AG08396 (cell line): Measurements from ENCODE around the gene JAG1.
"Not testable (repeated sequence)": the region's sequence is repeated elsewhere in the genome, so short reads cannot be mapped to it uniquely, and the experiment has no call there.

ENCODE experiments used
- DNase-seq: peaks from one replicate; pipeline ENCODE4 v3.0.0; 2012; ENCODE audit warnings: low spot score, mixed read lengths

Gene JAG1

DNA sequence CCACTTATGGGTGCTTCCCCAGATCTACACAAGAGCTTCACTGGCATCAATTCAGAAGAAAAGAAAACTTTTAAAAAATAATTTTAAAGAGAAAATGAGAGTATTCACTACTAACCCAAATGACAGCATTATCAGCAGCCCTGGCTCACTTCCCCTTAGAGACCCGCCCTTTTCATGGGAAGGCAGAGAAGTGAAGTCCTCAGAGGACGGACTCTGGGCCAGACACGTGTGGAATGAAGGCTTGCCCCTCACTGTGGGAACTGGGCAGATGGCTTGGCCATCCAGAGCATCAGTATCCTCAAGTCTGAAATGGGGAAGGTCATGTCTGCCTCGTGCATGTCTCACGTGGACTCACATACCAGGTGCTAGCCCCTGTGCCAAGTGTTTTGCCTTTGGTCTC lies 63.5 kb downstream of the JAG1 start:
- no peak for DNase-seq

DNA sequence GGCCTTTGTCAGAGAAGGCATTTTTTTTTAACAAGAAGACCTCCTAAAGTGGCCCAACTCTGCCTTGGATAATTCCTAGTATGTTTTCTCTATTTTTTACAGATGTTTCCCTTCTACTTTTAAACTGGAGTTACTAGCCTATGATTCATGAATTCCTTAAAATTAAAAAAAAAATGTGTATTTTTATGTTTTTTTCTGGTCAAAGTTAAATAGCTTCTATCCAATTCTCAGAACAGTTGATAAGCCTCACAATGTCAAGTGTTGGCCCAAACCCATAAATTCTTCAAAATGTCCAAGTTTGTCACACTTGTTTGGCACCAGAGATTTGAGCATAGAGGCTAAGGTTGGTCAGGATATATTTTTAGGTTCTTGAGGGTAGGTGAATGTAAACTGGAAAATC lies 64.0 kb downstream of the JAG1 start:
- DNase-seq: no peak

DNA sequence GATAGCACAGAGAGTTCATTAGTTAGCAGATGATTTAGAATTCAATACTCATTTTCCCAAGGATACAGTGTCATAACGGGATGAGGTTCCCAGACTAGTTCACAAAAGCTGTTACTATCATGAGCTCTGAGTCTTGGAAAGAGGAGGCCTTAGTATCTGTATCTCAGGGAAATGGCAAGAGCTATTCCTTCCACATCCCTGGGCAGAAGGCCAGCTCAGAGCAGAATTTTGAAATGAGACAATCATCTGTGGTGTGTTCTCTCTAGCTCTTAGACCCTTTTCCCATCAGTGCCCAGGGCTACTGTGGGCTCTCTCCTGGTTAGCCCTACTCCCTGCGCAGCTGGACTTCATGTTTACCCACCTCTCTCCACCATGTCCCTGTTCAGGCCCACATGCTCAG lies 64.5 kb downstream of the JAG1 start:
- peak; percentile 29 for DNase-seq

DNA sequence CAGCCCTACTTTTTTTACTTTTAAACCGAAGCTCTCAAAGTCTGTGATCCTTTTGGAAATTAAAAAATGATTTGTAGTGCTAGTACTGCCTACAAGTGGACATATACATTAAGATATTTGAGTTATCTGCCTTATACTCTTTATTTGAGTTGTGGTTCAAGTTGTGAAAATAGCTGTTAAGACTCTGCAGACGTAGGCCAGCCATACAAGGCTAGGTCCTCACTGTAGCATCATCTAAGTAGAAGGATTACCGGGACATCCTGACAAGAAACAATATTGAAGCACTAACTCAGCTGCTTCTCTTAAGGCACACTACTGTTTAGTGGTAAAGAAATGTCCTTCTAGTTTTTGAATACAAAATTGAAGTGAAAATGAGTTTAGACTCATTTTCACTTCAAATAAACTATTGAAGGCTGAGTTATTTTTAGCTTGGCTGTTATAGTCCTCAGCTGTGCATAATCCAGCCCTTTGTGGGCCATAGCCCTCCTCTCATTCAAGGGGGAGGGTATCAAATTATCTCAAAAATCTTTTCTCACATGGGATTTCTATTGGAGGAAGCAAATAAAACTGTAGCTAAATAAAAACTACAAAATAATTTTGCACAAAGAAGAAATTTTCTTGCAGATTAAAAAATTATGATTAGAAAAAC lies 68.1 kb downstream of the JAG1 start:
- no peak for DNase-seq

DNA sequence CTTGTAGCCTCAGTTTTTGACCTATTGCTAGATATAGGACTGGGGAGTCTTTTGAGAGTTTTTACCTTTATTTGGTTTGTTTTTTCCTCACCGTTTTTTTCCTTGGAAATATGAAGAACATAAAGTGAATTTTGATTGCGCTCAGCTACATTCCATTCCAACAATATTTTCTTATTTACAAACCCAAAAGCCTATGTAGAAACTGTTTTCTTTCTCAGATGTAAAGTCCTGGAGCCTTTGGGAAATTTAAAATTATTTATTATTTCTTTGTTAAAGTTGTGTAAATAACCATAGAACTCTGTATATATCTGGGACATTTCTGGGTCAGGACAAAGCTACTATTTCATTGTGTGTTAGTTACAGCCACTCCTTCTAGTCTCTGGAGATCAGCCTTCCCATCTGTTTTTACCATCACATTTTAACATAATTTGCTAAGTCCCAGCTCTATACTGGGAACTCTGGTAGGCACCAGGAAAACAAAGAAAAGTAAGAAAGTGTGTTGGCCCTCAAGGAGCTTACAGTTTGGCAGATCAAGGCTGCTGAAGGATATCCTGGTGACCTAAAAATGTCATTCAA lies 68.8 kb downstream of the JAG1 start:
- DNase-seq: no peak

DNA sequence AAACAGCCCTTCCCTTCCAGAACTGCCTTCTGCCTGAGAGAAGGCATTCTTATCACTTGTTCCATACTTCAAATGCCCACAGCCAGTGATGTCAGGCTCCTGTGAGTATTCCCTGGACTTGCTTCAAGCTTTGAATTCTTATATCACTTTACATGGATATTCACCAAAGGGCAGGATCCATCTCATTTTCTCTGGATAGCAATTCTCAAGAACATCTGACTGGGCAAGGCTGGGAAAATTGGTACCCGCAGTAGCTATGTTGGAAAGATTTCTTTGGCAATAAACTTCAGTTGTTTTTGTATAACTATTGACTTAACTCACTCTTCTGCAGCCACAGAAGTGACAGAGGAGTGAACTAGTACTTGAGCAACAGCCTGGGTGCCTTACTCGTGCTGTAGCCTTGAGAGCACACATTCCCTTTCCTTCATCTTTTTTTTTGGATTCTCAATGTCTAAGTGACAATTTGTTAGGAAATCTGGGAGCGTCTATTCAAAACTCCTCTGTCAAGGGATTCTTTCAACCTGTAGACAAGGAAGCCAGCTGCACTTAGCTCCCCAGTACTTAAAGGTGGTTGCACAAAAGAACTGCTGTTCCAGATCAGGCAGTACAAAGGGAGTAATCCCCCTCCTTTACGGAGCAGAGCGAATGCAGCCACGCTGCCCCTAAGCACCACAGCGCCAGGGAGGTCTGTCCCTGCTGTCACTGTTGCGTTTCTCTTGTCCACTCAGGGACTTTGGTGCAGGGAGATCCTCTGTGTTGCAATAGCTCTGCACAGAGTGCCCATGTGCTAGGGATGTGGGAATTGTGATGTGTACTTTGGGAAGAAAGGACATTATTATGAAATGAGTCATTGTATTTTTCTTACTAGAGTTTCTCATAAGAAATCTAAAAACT lies 69.6 kb downstream of the JAG1 start:
- peak; percentile 77 for DNase-seq

DNA sequence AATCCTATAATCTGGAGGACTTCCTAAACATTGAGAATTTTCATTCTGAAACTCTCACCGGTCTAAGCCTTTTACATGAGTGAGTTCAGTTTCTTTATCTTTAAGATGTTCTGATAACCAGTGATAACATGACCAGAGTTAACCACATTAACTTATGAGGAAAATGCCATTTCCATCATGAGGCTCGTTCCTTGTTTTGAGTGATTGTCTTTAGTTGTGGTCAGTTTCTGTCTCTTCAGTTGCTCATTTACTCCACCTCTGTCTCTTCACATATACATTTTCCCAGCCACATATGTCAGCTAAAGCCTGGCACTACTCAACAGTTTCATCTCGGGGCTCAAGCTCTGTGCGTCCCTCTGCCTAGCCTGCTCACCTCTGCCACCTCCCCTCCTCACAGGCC lies 70.4 kb downstream of the JAG1 start:
- no peak for DNase-seq

DNA sequence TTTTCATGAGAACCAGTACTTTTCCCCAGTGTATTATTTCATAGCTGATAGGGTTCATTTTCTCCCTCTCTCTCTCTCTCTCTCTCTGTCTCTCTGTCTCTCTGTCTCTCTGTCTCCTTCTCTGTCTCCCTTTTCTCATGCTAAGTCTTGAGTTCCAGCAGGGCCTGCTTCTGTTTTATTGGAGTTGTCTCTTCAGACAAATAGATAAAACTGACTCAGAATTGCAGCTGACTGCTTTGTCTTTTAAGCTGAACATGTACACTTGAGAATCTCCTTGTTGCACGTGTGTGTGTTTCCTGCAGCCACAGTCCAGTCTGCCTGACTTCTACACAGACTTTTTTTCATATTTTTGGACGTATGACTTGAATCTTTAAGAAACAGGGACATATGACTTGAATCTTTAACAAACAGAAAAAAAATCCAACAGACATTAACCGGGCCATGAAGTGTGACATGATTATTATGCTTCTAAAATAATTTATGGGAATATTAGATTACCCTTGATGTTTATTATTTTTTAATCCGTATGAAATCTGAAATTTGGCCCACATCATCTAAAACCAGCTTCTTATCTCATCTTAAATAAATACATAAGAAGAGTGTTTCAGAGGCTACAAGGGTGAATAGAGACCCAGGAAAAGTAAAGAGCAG lies 71.5 kb downstream of the JAG1 start:
- DNase-seq: no peak

DNA sequence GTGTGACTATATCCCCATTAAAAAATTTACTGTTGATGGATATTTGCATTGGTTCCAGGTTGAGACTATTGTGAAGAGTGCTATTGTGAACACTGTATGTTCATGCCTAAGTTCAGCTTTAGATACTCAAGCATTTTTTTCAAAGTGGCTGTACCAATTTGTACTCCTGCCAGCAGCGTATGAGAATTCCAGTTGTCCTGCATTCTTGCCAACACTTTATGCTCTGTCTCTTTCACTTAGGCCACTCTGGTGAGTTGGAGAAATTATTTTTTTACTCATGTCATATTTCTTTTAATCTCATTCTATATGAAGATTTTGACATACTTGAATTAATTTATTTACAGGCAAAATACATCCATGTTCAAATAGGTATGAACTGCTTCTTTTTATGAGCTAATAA lies 76.2 kb downstream of the JAG1 start:
- no peak for DNase-seq

DNA sequence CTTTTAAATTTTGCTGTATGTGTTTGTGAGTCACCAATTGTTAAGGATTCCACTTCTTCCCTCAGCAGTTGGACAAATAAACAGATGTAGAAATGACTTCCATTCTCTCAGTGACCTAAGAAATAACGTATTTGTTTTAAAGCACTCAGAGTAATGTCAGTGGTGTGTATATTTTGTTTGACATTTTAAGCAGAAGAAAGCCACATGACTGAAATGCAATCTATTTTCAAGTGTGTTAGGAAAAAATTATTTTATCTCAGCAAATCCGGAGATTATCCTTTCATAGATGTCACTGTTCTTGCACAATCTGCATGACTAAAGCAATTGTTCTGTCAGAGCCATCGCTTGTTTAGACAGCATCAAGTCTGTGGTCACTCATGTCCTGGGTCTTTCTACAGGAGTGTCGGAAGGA lies 77.1 kb downstream of the JAG1 start:
- peak; percentile 26 for DNase-seq

DNA sequence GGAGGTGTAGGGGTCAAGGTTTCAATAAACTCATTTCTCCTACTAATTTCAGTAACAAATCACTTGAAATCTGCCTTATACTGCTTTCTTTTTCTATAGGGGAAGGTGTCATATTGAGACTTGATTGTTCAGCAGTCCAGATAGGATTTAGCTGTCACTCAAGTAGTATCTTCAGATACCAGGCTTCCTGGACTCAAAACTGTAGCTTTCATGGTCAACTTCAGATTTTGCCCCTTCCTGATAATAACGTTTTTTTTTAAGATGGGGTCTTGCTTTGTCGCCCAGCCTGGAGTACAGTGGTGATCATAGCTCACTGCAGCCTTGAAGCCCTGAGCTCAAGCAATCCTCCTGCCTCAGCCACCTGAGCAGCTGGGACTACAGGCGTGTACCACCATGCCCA lies 77.8 kb downstream of the JAG1 start:
- no peak for DNase-seq

DNA sequence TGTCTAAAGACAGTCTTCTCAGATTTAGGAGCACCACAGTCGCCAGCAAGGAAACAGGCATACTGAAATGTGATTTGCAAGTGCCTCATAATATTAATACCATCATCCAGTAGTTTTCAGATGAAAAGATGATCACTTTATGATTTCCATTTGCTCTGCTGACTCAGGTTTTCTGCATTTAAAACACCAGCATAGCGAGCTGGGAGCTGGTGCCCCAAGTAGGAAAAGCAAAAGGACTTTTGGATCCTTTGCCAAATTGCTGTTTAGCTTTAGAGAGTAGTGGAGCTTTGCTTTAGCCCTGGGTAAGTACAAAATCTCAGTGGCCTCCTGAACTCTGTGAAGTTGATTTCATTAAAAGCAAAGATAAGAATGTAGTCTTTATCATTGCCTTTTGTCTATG lies 78.5 kb downstream of the JAG1 start:
- DNase-seq: no peak

DNA sequence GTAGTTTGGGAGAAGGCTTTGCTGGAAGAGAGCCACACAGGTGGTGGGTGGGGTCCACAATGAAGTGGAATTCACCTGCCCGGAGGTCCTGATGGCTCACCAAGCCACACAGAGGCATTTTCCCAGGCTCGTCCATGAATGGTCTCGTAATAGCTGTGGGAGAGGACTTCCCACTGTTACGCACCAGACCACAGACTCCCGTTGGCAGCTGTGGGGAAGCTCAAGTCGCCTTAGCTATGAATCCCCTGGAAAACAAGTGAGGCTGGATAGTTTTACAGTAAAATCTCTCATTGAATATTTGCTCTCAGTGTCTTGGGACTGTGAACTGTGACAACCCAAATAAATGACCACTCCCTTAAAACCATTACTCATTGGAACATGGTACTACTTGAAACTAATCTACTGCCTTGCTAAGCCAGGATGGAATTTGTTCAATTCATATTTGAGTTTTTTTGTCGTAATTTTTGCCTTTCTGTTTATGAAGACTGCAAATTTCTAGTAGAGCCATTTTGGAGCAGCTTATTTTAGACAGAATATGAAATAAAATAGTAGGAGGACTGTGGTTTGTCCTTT lies 79.4 kb downstream of the JAG1 start:
- no peak for DNase-seq

DNA sequence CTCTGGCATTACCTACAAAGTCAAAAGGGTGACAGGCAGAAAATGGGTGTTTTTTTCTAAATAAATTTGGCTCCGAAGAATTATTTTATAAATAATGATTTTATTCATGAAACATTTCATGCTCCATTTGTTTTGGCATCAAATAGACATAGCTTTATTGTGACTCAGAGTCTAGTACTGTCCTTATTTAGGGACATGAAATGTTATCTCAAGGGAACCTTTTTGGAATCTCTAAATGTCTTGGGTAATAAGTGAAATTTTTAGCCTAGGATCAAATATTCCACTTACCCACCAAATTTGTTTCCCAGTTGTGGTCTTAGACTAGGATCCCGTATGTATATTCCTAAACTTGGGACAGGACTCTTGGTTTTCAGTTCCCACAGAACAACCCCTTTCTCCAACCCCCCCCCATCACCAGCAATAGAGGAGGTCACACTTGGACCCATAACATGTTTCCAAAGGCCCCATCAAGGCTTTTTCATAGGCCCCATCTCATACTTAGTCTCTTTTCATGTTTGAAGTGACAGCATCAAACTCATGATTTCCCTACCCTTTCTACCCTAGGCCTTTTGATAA lies 81.8 kb downstream of the JAG1 start:
- DNase-seq: no peak

DNA sequence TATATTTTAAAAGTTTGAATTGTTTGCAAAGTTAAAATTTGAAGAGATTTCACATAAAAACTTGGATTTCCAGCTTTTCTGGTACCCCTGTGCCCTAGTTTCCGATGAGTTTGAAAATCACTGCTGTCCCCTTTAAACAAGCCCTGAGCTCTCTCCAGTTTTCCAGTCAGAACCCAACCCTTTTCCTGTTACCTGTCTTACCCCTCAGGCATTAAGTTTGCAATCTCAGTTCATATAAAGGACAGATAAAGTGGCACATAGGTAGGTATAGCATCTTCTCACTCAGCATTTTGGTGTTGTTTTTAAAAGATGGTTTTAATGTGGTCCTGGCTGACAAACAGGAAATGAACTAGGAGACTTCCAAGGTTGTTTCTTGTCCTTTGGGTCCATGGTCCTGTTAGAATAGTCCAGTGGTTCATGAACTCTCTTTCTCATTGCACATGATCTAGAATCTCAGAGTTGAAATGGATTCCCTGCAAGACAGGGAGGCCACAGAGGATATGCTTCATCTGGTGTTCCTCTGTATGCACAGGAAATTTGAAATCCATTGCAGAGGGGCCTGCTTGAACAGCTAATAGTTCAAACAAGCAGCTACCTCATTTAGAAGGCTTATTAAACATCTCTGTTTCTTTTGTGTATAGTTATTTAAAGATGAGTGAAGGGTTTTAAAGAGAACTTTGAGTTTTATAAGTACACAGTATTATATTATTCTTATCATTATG lies 82.7 kb downstream of the JAG1 start:
- no peak for DNase-seq

DNA sequence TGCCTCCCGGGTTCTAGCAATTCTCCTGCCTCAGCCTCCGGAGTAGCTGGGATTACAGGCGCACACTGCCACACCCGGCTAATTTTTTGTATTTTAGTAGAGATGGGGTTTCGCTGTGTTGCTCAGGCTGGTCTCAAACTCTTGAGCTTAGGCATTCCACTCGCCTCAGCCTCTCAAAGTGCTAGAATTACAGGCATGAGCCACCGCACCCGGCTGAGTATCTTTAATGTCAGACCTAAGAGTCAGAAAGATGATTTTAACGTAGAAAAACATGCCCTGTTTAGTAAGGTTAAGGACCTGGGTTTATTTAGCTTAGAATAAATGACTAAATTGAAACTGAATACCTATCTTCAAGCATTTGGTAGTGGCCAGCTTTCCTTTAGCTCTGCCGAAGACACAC lies 83.4 kb downstream of the JAG1 start:
- not testable (repeated sequence) for DNase-seq
